Measurements from ENCODE around the gene ZNF692.
A peak's percentile ranks its signal among the peaks of the same experiment; 100 is the strongest.

DNA sequence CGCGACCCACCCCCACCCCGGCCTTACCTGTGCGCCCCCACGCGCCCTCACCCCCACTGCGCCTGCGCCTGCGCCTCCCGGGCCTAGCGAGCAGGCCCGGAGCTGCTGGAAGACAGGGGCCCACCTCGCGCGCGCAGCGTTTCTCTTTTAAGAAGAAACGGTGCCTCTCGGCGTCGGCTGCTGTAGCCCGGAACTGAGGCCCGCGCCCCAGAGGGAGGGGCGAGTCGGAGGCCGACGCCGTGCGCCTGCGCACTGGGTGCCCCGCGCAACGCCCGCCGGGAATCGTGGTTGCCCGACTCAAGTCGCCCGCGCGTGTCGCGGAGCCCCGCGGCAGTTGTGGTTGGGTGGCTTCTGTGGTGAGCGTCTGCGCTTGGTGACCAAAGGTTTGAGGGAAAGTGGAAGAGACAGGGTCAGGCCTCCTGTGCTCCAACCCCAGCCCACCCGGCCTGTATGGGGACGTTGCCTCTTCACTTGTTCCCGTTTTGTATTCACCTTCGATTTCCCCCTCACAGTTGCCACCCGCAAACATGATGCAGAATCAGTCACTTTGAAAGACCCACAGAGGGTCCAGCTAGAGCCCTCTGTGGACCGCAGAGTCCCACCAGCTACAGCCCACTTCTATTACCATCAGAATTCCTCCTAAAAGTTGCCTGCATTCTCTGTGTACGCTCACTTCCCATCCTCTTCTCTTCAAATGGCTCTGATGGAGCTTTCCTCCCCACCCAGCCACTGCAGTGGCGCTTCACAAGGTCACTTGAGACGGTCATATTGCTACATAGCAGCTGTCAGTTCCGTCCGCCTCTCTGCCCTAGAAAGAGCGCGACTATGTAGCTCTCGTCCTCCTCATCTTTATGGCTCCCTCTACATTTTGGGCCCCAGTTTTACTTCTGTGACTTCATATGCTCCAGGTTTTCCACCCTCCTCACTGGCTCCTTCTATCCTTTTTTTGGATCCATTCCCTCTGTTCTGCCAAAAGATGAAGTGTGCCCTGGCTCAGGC is at the start of gene ZNF692:
- TF ChIP-seq, protein P1, sequence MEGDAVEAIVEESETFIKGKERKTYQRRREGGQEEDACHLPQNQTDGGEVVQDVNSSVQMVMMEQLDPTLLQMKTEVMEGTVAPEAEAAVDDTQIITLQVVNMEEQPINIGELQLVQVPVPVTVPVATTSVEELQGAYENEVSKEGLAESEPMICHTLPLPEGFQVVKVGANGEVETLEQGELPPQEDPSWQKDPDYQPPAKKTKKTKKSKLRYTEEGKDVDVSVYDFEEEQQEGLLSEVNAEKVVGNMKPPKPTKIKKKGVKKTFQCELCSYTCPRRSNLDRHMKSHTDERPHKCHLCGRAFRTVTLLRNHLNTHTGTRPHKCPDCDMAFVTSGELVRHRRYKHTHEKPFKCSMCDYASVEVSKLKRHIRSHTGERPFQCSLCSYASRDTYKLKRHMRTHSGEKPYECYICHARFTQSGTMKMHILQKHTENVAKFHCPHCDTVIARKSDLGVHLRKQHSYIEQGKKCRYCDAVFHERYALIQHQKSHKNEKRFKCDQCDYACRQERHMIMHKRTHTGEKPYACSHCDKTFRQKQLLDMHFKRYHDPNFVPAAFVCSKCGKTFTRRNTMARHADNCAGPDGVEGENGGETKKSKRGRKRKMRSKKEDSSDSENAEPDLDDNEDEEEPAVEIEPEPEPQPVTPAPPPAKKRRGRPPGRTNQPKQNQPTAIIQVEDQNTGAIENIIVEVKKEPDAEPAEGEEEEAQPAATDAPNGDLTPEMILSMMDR (IDR thresholded peaks at IDR 0.05; ENCODE audit: extremely low read depth in 1 of 2, insufficient read depth in 1 of 2, low read depth in 1 of 2, low read length in 2 of 2), result no peak
- peak; percentile 98 for TF ChIP-seq POLR2AphosphoS5 (IDR thresholded peaks at IDR 0.05; ENCODE audit: insufficient read depth, low read depth, low read length)
